AG10803 (cell line): ENCODE measurements around the gene LSR.

Experiments
- DNase-seq: peaks from one replicate; pipeline ENCODE4 v3.0.0; 2010; ENCODE audit warnings: low read depth
- H3K4me3 ChIP-seq: 2 replicates; pipeline ENCODE4 v1.5.1; 2011; ENCODE audit warnings: mild to moderate bottlenecking, low read length, control low read depth
- TF ChIP-seq, protein P1 (sequence below): conservative IDR thresholded peaks from 2 replicates; pipeline ENCODE4 v1.5.1; 2011; ENCODE audit warnings: mild to moderate bottlenecking, low read length, control low read depth, inconsistent platforms

The LSR gene

DNA sequence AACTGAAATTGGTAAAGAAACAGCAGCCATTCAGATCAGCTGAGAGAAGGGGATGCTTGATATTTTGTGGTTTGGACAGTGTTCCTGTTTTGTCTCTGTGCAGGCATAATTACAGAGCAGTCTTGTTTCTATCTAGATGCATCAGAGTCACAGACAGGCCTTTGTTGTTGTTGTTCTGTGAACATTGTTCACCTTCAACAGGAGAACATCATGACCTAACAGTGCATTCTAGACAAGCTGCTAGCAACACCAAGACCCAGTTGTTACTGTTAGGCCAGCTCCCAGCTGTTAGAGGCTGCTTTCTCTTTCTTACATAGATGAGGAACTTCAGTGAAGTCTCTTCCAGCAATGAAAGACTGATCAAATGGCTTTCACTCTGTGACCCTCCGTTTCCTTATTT, 8.5 kb upstream of the LSR start:
- H3K4me3 ChIP-seq = no peak overlapping the region
- DNase-seq = no peak
- TF ChIP-seq, protein P1, sequence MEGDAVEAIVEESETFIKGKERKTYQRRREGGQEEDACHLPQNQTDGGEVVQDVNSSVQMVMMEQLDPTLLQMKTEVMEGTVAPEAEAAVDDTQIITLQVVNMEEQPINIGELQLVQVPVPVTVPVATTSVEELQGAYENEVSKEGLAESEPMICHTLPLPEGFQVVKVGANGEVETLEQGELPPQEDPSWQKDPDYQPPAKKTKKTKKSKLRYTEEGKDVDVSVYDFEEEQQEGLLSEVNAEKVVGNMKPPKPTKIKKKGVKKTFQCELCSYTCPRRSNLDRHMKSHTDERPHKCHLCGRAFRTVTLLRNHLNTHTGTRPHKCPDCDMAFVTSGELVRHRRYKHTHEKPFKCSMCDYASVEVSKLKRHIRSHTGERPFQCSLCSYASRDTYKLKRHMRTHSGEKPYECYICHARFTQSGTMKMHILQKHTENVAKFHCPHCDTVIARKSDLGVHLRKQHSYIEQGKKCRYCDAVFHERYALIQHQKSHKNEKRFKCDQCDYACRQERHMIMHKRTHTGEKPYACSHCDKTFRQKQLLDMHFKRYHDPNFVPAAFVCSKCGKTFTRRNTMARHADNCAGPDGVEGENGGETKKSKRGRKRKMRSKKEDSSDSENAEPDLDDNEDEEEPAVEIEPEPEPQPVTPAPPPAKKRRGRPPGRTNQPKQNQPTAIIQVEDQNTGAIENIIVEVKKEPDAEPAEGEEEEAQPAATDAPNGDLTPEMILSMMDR = no peak

DNA sequence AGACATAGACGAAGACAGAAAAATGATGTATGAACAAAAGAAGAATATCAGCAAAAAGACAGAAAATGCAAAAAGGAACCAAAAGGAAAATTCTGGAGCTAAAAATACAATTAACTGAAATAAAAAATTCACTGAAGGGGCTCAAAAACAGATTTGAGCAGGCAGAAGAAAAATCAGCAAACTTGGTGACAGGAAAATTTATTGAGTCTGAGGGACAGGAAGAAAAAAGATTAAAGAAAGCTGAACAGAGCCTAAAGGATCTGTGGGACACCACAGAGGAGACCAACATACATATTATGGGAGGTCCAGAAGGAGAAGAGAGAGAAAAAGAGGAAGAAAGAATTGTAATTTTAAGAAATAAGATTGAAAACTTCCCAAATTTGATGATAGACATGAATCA, 7.4 kb upstream of the LSR start:
- no peak overlapping the region for H3K4me3 ChIP-seq
- TF ChIP-seq, protein P1 = no peak
- no peak for DNase-seq

DNA sequence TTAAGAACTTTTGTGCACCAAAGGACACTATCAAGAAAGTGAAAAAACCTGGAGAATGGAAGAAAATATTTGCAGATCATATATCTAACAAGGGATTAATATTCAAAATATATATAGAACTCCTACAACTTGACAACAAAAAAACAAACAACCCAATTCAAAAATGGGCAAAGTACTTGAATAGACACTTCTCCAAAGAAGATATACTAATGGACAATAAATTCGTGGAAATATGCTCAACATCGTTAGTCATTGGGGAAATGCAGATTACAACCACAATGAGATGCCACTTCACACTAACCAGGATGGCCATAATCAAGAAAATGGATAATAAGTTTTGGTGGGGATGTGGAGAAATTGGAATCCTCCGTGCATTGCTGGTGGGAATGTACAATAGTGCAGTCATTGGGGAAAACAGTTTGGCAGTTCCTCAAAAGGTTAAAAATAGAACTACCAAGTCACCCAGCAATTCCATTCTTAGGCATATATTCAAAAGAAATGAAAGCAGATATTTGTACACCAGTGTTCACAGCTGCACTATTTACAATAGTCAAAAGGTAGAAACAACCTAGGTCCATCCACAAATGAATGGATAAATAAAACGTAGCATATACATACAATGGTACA, 2.2 kb upstream of the LSR start:
- TF ChIP-seq, protein P1 = no peak
- H3K4me3 ChIP-seq = no peak overlapping the region
- no peak for DNase-seq

DNA sequence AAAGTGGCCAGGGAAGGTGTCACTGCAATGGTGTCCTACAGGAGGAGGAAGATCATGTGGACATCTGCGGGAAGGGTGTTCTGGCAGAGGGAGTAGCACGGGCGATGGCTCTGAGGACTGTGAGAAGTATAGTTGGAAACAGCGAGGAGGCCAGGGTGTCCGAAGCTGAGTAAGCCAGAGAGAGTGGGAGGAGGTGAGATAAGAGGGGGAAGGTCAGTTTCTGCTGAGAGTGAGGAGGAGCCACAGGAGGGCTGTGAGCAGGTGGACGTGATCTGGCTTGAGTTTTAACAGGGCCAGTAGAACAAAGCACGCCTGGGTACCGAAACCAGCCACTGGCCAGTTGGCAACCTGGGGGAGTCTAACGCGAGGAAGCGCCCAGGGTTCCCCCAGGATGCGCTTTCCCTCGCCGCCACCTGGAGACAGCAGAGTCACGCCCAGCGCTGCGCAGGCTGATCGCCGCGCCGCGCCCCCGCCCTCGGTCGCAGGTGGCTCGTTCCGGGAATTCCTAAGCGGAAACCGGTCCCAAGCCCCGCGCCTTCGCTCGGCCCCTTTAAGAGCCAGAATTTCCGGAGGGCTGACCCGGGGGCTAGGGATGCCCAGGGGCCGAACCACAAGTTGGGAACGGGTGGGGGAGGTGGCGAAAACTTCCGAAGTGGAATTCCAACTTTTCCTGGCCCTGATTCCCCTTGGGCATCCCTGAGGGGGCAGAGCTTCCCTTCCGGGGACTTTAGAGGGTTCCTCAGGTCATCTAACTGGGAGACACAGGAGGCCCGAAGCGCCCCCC, 1.1 kb upstream of the LSR start:
- no peak overlapping the region for H3K4me3 ChIP-seq
- DNase-seq = no peak
- TF ChIP-seq, protein P1 = no peak

DNA sequence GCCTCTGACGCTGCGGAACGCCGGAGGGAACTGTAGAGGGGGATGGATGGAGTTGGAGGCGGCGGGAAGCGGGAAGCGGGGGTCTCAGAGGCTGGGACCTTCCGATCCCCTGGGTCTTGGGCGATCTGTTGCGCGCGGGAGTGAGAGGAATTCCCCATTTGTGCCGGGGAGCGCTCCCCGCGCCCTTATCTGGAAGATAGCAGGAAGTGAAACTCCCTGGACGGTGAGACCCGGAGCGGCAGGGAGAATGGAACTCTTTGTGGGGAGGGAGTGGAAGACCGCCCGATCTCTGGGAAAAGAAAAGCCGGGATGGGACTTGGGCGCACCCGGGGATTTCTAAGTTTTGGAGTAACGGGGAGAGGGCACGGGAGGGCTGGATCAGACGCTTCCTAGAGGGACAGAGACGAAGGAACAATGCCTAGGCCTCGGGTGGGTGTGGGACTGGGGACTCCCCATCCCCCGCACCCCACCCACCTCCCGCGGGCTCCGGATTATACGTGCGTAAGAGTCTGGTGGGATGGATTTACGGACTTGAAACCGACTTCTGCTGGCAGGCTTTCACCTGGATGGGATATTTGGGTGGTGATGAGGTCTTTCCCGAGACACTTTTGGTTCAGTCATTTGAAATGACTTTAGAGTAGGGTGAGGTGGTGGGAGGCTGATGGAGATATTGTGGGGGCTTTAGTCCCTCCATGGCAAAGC, 495 bp downstream of the LSR start:
- H3K4me3 ChIP-seq = no peak overlapping the region
- DNase-seq = no peak

DNA sequence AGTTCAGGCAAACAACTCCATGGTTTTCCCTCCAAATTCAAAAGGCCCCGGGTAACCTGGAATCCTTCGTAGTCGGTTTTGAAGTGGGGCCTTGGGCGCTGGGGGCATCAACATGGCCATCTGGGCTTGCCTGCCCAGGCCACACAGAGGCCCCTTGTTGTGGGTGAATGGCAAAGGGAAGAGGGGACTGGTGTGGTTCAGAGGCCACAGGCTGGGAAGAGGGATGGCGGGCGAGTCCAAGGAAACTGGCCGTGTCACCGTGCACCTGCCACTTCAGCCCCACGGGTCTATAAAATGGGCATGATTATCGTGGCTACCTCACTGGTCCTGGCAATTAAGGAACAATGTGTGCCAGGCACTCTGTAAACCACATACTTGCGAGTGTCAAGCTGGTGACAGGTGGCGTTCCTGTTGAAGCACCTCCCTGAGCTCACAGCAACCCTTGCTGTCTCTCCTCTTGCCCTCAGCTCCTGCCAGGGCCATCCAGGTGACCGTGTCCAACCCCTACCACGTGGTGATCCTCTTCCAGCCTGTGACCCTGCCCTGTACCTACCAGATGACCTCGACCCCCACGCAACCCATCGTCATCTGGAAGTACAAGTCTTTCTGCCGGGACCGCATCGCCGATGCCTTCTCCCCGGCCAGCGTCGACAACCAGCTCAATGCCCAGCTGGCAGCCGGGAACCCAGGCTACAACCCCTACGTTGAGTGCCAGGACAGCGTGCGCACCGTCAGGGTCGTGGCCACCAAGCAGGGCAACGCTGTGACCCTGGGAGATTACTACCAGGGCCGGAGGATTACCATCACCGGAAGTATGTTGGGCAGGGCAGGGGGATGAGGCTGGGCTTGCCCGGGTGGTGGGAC, 1.3 kb downstream of the LSR start:
- no peak for DNase-seq
- H3K4me3 ChIP-seq = no peak overlapping the region

More for the DNA sequence above, 495 bp downstream of the LSR start:
- TF ChIP-seq, protein P1 = no peak

More for the DNA sequence above, 1.3 kb downstream of the LSR start:
- TF ChIP-seq, protein P1 = no peak
